DMS153 (cell line): ENCODE results near the gene ACBD6.

Experiments used
- DNase-seq: peaks from one replicate; lab custom pipeline; 2025; lab: John Stamatoyannopoulos, UW

Gene ACBD6

GRCh38 chr1:180270530-180271271, 231.7 kb downstream of the ACBD6 start:
- no peak for DNase-seq

- no peak for DNase-seq
Observed at GRCh38 chr1:180269645-180270529, 232.5 kb downstream of the ACBD6 start.

- no peak for DNase-seq
Observed at GRCh38 chr1:180268556-180269075, 233.8 kb downstream of the ACBD6 start.

- DNase-seq, result no peak
Observed at GRCh38 chr1:180267761-180268555, 234.4 kb downstream of the ACBD6 start.

GRCh38 chr1:180267211-180267561, 235.2 kb downstream of the ACBD6 start:
- no peak for DNase-seq

- DNase-seq, result no peak
Observed at GRCh38 chr1:180266275-180267210, 235.8 kb downstream of the ACBD6 start.

GRCh38 chr1:180265871-180266270, 236.5 kb downstream of the ACBD6 start:
- no peak for DNase-seq

- DNase-seq, result no peak
Observed at GRCh38 chr1:180265201-180265600, 237.2 kb downstream of the ACBD6 start.

- no peak for DNase-seq
Observed at GRCh38 chr1:180264595-180264994, 237.8 kb downstream of the ACBD6 start.

GRCh38 chr1:180262628-180263488, 239.5 kb downstream of the ACBD6 start:
- no peak for DNase-seq

GRCh38 chr1:180261524-180262155, 240.7 kb downstream of the ACBD6 start:
- no peak for DNase-seq

GRCh38 chr1:180261030-180261429, 241.3 kb downstream of the ACBD6 start:
- no peak for DNase-seq

- no peak for DNase-seq
Observed at GRCh38 chr1:180260541-180260940, 241.8 kb downstream of the ACBD6 start.

GRCh38 chr1:180259431-180260338, 242.7 kb downstream of the ACBD6 start:
- DNase-seq, result no peak

GRCh38 chr1:180258935-180259334, 243.4 kb downstream of the ACBD6 start:
- DNase-seq, result no peak

- DNase-seq, result no peak
Observed at GRCh38 chr1:180258290-180258689, 244.1 kb downstream of the ACBD6 start.

GRCh38 chr1:180257486-180257885, 244.9 kb downstream of the ACBD6 start:
- no peak for DNase-seq

- DNase-seq, result no peak
Observed at GRCh38 chr1:180257028-180257386, 245.4 kb downstream of the ACBD6 start.
